ENCODE measurements around the gene RNF148. TPM values are rescaled to one million over a fixed set of nuclear protein-coding genes. Genes with fewer than 3 reads are reported as not detected.

Gene RNF148
- total RNA-seq (not detected), total RNA-seq (0 to 0.07 (median 0) reads per million in 172 experiments)
- not detected for polyA plus RNA-seq (2013, experiment 1 of 2)
- not detected for polyA plus RNA-seq (2013, experiment 2 of 2)

GRCh38 chr7:122702872-122703510 lies at the start of gene RNF148:
Gene RNF148 (minus strand): TSS chr7:122702922. CDS start chr7:122702750, 172 bp downstream.
- Mint-ChIP-seq H3K9me3 (peaks cover 11% of the 10 kb centered on the region), H3K27ac (no peak within 1 kb of the TSS), H3K4me1 (ENCODE audit: low read depth) (no peaks in the 10 kb centered on the region), H3K27me3 (no peaks in the 10 kb centered on the region), H3K36me3 (ENCODE audit: low read depth) (no peaks in the 10 kb centered on the region), H3K4me3 (no peak within 1 kb of the TSS)
- DNase-seq: no peak
- TF ChIP-seq CTCF (IDR thresholded peaks at IDR 0.05): no peak
- Histone ChIP-seq H3K4me3 (ENCODE audit: low read length) (no peak within 1 kb of the TSS), H3K27ac (ENCODE audit: low read depth in 1 of 2, low read length in 2 of 2) (no peak within 1 kb of the TSS), H3K27me3 (ENCODE audit: control insufficient read depth in 1 of 2, insufficient read depth in 2 of 2, low read length in 2 of 2) (no peaks in the 10 kb centered on the region), H3K4me1 (ENCODE audit: insufficient read depth, low read length) (no peaks in the 10 kb centered on the region), H3K36me3 (ENCODE audit: insufficient read depth, low read length) (no peaks in the 10 kb centered on the region), H3K9me3 (ENCODE audit: control insufficient read depth in 1 of 2, insufficient read depth in 1 of 2, low read length in 2 of 2) (no peaks in the 10 kb centered on the region)
- CTCF ChIA-PET: no interaction called here
- intact Hi-C loops (cut with DNase I, micrococcal nuclease): no loop called here
- ATAC-seq (ENCODE audit: poor library complexity): no peak
- POLR2A ChIA-PET: no interaction called here

GRCh38 chr7:122750389-122750788 lies 47.7 kb upstream of the RNF148 start:
- H3K9me3 ChIP-seq (ENCODE audit: control insufficient read depth in 1 of 2, insufficient read depth in 1 of 2, low read length in 2 of 2): no peaks in the 10 kb centered on the region
- no peaks in the 10 kb centered on the region for H3K27me3 ChIP-seq (ENCODE audit: control insufficient read depth in 1 of 2, insufficient read depth in 2 of 2, low read length in 2 of 2)
- POLR2A ChIA-PET: no interaction called here
- H3K4me1 Mint-ChIP-seq (ENCODE audit: low read depth): no peaks in the 10 kb centered on the region
- peaks cover 8% of the 10 kb centered on the region for H3K9me3 Mint-ChIP-seq
- H3K27ac ChIP-seq (ENCODE audit: low read depth in 1 of 2, low read length in 2 of 2): no peak overlapping the region
- ATAC-seq (ENCODE audit: poor library complexity) (no peak), DNase-seq (no peak)
- no peaks in the 10 kb centered on the region for H3K27me3 Mint-ChIP-seq
- no peaks in the 10 kb centered on the region for H3K4me1 ChIP-seq (ENCODE audit: insufficient read depth, low read length)
- no peaks in the 10 kb centered on the region for H3K36me3 Mint-ChIP-seq (ENCODE audit: low read depth)
- H3K4me3 Mint-ChIP-seq: no peak overlapping the region
- no peak overlapping the region for H3K27ac Mint-ChIP-seq
- H3K4me3 ChIP-seq (ENCODE audit: low read length): no peak overlapping the region
- CTCF ChIA-PET: no interaction called here
- no peaks in the 10 kb centered on the region for H3K36me3 ChIP-seq (ENCODE audit: insufficient read depth, low read length)
- intact Hi-C loops (cut with DNase I, micrococcal nuclease): no loop called here
- no peak for TF ChIP-seq CTCF (IDR thresholded peaks at IDR 0.05)

GRCh38 chr7:122748195-122748594 lies 45.5 kb upstream of the RNF148 start:
- H3K27ac Mint-ChIP-seq: no peak overlapping the region
- H3K27me3 Mint-ChIP-seq: no peaks in the 10 kb centered on the region

More at GRCh38 chr7:122748195-122748594, 45.5 kb upstream of the RNF148 start:
- DNase-seq: no peak
- no peaks in the 10 kb centered on the region for H3K36me3 ChIP-seq (ENCODE audit: insufficient read depth, low read length)
- no peaks in the 10 kb centered on the region for H3K4me1 ChIP-seq (ENCODE audit: insufficient read depth, low read length)
- ChIA-PET POLR2A (no interaction called here), CTCF (no interaction called here)
- no peaks in the 10 kb centered on the region for H3K9me3 ChIP-seq (ENCODE audit: control insufficient read depth in 1 of 2, insufficient read depth in 1 of 2, low read length in 2 of 2)
- ATAC-seq (ENCODE audit: poor library complexity): no peak
- intact Hi-C loops (cut with DNase I, micrococcal nuclease): no loop called here
- no peaks in the 10 kb centered on the region for H3K27me3 ChIP-seq (ENCODE audit: control insufficient read depth in 1 of 2, insufficient read depth in 2 of 2, low read length in 2 of 2)
- Mint-ChIP-seq H3K4me3 (no peak overlapping the region), H3K36me3 (ENCODE audit: low read depth) (no peaks in the 10 kb centered on the region), H3K4me1 (ENCODE audit: low read depth) (no peaks in the 10 kb centered on the region), H3K9me3 (peaks cover 7% of the 10 kb centered on the region)
- H3K27ac ChIP-seq (ENCODE audit: low read depth in 1 of 2, low read length in 2 of 2): no peak overlapping the region
- TF ChIP-seq CTCF (IDR thresholded peaks at IDR 0.05): no peak
- H3K4me3 ChIP-seq (ENCODE audit: low read length): no peak overlapping the region

All from CD4-positive, alpha-beta T cell (primary cell).